HG02571 (cell line): Measurements from ENCODE around the gene F12.
"Not testable (repeated sequence)": the region's sequence is repeated elsewhere in the genome, so short reads cannot be mapped to it uniquely, and the experiment has no call there.

Source experiments
- ATAC-seq: cut with Tn5 transposase; IDR thresholded peaks from one replicate; pipeline ENCODE4 v1.9.1; 2021; ENCODE audit warnings: mild to moderate bottlenecking, moderate library complexity; ENCODE audit not compliant: unreplicated experiment

F12 gene

DNA sequence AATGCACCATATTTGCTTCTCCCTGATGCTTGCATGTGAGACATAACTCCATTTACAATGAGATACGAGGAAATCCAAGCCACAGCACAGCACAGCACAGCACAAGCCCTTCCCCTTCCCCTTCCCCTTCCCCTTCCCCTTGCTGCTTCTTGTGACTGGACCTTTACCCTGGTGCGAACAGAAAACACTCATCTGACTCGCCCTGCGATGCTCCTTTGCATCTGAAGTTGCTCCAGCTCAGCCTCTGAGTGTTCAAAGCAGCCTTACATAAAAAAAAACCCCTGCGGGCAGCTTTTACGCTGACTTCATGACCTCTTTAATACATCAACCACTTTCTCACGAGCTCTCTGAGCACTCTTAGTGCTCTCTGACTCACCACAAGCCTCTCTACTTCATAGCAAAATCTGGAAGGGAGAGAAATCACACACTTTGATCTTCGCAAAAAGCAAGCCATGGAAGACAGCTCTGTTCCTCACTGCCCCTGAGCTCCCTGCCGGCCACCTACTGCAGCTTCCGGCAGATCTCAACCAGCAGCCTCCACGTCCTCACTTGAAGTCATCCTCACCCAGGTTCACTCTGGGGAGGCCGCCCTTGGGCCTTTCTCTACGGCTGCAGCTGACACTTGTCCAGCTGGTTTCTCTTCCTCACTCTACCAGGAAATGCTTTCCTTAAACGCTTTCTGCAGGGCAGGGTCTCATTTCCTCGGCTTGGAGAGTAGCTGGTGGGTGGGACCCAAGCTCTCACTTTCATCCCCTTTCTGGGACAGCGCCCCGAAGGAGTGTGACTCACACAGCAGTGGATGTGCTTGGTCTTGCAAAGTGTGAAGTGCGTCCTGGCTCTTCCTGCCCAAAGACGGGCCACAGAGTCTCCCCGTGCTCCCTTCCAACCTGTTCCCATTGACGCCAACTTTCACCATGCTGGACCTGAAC lies 19.9 kb downstream of the F12 start:
- peak; percentile 41 for ATAC-seq

DNA sequence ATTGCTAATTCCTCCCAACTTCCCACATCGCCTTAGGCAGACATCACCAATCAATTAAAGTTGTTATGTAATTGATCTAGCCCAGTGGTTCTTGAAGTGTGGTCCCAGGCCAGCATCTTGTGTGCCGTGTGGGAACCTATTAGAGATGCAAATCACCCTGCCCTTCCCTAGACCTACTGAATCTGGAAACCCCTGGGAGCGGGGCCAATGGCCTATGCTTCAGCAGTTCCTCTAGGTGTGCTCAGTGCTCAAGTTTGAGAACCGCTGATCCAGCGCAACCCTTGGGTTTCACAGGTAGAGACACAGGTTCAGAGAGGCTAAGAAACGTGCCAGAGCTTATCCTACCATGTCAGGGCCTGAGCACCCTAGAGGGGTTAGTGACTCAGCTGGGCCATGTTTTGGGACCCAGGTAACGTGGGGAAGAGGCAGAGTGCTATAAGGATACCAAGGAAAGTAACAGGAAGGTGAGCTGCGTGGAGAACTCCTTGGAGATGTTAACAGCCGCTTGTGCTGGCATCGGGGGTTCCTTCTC lies 20.8 kb downstream of the F12 start:
- ATAC-seq = no peak

DNA sequence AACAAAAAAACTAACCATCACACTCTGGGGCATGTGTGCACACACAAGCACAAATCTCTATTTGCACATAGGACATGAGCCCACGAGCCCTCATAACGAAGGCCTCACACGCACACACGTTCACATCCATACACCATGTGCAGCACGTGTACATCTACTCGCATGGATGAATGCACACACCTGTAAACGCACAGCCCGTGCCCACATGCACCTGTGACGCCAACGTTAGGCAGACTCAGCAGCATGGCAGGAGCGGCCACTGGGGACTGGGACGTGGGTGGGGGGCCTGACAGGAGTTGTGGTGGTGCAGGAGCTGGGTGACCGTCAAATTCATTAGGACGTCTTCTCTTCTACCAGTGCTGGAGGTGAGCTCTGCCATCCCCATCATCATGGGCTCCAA lies 22.0 kb downstream of the F12 start:
- ATAC-seq = no peak

DNA sequence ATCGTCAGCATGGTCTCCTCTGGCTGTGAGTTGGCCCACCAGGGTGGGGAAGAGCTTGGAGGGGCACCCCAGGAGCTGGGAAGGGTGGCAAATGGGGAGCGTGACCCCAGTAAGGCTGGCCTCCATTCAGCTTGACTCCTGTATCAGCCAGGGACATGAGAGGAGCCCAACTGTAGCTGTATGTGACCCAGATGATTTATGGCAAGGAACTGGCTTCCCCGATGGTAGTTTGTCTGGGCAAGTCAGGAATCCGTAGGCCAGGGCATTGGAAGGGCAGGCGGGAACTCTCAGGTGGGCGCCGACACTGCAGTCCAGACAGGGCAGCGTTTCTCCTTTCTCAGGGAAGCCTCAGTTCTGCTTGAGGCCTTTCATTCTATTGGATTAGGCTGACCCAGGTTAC lies 22.8 kb downstream of the F12 start:
- ATAC-seq = no peak

DNA sequence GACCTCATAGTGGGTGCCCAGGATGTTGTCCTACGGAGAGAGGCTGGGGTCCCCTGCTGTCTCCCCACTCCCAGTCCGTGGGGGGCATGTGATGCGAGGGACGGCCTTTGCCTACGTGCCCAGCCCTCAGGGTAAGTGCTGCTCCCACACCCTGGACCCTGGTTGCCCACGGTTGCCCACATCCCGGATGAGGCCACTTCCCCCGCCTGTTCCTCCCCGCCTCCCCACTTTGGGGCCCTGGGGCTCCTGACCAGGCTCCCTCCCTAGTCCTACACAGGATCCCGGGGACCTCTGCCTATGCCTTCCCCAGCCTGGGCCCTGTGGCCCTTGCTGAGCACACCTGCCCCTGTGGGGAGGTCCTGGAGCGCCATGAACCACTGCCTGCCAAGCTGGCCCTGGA lies 23.6 kb downstream of the F12 start:
- no peak for ATAC-seq

DNA sequence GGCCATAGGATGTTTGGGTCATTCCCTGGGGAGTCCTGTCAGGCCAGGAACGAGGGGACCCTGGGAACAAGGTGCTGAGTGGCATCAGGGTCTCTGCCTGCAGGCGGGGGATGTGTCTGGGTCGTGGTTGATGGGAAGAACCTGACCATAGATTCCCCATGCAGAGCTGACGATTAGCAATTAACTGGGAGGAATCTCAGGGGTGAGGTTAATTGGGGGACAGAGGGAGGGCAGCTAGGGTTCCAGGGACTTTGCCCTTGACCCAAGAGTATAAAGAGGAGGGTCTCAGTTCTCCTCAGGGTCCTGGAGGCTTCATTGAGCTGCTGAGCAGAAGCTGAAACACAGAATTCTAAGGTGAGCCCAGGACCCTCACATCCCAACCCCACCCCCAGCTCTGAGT lies 25.2 kb downstream of the F12 start, which contains the start of gene SLC34A1:
SLC34A1 (plus strand) TSS at position 301 of the 400 bp plus-strand sequence. CDS start 1,308 bp downstream, outside the sequence.
- ATAC-seq = no peak

DNA sequence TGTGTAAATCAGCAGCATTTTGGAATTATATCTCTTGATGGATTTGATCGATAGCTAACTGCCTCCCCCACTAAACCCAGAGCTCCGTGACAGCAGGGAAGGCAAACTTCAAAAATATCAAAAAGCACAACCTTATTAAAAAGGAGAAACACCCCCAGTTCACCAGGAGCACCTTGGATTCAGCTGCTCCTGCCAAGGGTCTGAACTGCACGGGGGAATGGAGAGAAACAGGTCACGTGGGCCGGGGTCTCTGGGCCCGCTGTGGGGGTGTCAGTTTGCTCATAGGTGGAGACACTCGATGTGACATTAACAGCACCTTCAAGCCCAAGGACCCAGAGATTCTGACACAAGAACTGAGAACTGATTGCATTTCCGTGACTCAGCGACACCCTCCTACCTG lies 26.2 kb downstream of the F12 start:
- ATAC-seq = no peak

DNA sequence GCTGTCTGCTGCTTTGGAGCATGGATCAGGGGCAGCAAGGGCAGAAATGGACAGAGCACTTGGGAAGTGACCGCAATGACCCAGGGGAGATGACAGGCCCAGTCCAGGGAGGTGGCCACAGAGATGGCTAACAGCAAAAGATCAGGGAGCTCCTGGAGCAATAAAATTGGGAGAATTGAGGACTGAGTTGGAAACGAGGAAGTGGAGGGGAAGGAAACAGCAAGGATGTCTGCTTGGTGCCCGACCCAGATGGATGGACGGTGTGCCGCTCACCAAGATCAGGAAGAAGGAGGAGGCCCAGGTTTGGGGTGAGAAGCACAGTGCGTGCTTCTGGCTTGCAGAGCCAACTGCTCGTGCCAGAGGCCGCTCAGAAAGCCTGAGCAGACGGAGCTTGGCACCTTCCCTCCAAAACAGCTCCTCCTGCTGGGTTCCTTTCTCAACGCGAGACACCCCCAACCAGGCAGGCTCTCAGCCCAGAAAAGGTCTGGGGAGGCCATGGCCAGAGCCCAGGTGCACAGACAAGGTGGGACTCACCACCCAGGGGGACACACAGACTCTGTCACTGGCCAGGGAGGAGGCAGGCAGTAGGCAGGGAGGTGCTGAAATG lies 26.8 kb downstream of the F12 start:
- no peak for ATAC-seq

DNA sequence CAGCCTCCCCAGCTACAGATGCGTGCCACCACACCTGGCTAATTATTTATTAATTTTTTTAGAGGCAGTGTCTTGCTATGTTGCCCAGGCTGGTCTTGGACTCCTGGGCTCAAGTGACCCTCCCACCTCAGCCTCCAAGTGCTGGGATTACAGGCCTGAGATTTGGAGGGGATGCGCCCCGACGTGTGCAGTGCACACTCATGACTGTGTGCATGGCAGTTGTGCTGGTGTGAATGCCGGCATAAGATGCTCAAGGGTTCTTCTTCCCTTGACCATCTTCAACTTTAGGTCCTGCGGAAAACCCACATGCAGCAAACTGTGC lies 28.6 kb downstream of the F12 start:
- no peak for ATAC-seq

DNA sequence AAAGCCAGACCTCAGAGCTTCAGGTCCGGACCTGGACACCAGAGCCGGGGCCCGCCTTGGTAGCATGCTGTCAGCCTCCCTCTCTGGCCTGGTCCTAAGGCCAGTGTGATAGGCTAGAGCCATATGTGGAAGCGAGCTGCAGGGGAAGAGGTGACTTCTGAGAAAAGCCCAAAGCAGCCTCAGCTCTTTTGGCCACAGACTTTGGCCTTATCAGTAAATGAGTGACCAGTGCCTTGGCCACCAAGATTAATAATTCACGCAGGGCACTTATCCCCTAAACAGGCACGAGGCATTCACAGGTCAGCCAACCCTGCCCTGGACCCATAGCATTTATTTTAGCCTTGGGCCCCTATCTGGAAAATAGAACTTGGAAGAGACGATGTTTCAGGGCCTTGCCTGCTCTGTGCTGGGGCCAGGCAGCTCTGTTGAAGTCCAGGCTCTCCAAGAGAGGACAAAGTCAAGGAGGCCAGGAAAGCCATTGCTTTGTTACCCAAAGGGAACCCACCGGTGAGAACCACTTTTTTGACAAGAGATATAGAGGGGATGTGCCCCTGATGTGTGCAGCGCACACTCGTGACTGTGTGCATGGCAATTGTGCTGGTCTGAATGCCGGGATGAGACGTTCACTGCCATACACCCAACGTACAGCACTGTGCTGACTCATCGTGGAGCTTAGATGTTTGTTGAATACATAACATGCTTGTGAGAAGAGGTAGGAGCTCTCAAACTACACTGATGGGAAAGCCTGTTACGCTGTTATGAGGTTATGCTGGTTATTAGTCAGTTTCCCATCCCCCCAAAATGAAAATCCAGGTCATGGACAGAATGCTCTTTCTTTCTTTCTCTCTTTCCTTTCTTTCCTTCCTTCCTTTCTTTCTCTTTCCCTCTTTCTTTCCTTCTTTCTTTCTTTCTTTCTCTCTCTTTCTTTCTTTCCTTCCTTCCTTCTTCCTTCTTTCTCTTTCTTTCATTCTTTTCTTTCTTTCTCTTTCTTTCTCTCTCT lies 30.2 kb downstream of the F12 start:
- ATAC-seq = no peak

DNA sequence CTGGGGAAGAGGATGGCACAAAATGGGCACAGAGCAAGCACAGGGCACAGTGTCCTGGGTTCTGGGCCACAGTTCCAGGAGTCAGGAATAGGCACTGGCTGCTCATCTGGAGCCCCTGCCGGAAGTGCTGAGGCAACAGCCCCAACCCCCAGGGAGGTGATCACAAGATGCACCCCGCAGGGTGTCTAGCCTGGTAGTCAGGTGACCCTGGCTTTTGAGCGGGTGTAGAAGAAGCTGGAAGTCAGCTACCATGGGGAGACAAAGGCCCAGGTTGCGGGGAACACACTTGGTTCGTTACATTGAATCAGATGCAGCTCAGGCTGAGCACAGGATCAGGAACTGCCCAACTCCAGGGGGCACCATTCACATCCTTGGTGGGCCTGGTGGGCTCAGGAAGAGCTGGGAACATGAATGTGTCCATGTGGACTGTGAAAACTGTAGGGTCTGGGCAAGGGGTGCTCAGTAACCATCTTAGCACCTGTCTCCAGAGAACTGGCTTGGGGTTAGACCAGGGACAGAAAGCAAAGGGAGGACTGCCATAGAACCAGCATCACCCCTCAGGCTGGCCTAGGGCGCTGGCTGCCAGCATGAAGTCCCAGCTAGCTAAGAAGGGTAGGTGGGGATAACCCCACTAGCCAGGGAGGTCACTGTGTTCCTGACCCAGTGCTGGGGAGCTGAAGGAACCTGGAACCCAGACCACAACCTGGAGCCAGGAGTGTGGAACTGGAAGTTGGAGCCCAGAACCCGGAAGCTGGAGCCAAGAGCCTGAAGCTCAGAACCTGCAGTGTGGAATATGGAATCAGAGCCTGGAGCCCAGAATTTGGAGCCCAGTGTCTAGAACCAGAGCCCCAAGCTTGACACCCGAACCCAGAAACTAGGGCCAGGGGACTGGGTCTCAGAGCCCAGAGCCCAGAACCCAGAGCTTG lies 31.2 kb downstream of the F12 start:
- no peak for ATAC-seq

DNA sequence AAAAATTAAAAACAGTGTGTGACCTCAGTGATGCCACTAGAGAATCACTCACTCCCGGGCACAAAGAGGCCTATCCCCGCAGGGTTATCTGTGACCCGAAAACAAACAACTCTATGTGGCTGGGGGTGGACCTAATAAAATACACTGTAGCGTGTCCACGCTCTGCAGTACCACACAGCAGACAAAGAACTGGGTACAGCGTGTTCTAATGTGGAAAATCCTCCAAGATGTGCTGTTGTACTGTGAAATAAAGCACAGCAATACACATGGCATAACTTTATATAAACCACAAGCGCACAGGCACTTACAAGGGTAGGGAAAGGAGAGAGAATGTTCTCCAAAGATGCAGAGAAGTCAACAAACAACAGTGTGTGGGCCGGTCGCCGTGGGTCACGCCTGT lies 33.3 kb downstream of the F12 start:
- no peak for ATAC-seq

DNA sequence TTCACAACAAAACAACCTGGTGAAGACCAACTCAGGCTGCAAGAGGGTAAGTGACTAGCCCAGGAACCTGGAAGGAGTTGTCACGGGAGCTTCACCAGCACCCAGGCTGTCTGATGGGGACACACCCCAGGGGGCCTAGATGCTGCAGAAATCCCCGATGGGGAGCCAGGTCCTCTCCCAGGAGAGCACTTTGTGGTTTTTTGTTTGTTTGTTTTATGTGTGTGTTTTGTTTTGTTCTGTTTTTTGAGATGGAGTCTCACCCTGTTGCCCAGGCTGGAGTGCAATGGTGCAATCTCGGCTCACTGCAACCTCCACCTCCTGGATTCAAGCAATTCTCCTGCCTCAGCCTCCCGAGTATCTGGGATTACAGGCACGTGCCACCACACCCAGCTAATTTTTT lies 33.8 kb downstream of the F12 start:
- ATAC-seq = not testable (repeated sequence)

DNA sequence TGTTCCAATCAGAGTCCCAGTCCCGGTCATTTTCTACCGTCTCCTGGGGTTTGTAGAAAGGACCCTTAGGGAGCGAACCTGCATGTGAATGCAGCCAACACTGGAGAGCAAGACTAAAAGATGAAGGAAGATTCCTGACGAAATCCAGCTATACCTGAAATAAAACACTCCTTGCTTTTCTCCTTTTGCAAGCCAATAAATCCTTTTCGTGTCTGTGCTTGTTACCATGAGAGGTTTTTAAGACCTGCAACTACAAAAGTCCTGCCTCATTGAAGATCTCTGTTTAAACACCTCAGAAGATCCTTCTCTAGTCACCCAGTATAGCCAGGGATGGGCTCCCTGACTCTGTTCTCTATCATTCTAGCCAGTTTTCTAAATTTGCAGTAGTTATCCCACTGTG lies 35.2 kb downstream of the F12 start:
- ATAC-seq = no peak

DNA sequence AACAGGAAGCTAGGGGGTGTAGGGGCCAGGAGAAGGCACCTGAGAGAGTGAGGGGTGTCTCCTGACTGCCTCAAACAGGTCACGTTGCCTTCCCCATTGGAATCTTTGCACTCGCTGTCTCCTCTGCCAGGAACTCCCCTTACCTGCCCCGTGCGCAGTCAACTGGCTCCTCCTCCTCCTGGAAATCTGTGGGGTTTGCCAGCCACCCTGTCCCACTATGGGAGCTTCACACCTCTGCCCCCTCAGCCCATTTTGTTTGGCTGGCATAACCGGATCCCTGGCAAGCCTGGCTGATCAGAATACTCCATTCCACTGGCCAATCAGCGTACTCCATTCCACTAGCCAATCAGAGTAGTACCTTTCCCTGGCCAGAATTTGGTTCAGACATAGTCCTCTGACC lies 35.6 kb downstream of the F12 start:
- no peak for ATAC-seq

DNA sequence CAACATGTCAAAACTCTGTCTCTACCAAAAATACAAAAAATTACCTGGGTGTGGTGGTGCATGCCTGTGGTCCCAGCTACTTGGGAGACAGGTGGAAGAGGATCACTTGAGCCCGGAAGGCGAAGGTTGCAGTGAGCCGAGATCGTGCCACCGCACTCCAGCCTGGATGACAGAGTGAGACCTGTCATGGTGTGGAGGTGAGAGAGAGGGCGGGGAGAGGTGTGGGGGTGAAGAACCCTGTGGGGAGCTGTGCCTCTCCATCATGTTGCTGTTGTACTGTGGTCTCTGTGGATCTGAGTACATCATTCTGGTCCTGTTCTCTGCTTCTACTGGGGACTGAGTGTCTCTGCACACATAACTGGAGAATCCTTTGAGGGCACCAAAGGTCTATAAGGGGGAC lies 36.5 kb downstream of the F12 start:
- ATAC-seq = no peak

DNA sequence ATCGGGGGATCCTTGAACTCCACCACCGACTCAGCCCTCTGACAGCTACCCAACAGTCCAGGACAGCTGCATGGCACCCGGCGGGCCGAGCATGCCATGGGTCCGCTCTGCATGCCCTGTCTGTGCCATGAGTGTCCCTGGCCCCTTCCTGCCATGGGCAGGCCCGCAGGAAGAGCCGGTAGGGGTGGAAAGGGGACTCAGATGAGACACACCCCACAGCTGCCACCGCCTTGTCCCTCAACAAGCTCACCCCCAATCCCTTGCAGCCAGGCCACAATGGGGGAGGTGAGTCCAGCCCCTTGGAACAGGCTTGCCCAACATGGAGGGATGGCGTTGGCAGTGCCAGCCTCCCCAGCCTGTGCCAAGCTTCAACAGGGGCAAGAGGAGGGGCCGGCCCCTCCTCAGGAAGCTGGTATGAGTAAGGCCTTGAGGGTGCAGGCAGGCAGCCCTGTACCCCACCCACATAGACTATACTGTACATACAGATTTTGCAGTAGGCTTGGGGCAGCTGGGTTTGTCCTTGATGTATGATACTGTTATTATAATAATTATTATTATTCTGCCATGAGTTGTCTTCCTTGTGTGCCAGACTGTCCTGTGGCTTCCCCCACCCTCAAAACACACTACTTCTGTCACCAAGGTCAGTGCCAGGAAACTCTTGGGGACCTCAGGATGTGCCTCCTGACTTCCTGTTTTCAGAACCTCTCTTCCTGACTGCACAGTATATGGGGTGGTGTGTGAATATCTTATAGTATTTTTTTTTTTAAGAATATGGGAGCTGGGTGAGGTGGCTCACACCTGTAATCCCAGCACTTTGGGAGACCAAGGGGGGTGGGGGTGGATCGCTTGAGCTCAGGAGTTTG lies 37.1 kb downstream of the F12 start:
- no peak for ATAC-seq

DNA sequence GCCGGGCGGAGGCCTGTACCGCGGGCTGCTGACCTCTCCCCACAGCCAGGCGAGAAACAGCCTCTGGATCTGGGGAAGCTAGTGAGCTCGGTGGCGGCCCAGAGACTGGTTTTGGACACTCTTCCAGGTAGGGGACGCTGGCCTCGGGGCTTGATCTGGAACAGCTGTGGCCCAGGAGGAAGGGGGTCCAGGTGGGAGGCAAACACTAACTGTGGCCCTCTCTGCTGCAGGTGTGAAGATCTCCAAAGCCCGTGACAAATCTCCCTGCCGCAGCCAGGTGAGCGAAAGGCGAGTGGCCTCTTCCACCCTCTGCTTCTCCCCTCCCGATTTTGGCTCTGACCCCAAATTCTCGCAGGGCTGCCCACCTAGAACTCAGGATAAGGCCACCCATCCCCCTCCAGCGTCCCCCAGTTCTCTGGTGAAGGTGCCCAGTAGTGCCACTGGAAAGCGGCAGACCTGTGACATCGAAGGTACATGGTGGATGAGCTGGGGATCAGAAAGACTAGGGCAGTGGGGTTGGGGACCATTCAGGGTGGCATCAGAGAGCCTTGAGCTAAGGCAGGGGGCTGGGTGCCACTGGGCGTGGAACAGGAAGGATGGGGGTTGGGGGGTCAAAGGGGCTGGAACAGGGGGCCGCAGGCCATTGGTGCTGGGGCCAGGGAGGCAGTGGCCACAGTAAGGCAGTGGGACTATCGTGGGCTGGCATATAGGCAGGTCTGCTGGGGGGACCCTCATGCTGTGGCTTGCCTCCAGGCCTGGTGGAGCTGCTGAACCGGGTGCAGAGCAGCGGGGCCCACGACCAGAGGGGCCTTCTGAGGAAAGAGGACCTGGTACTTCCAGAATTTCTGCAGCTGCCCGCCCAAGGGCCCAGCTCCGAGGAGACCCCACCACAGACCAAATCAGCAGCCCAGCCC lies 38.0 kb downstream of the F12 start:
- no peak for ATAC-seq
